GM23338 (cell line): ENCODE data around the gene NME2. TPM values are rescaled to one million over a fixed set of nuclear protein-coding genes. Genes with fewer than 3 reads are reported as not detected.
"Not testable (repeated sequence)": the region's sequence is repeated elsewhere in the genome, so short reads cannot be mapped to it uniquely, and the experiment has no call there.

Experiments
- ATAC-seq: fragments of 200-7000 bp; cut with Tn5 transposase; 3 replicates; pipeline ENCODE4 v1.9.1; 2020
- DNase-seq: peaks from one replicate; pipeline ENCODE4 v3.0.0-alpha.2; 2015; ENCODE audit warnings: low spot score
- H2AFZ ChIP-seq: fragments of 200-600 bp; sonication (generic); 2 replicates; pipeline ENCODE4 v1.8.0; 2016; ENCODE audit warnings: antibody characterized with exemption, mild to moderate bottlenecking, moderate library complexity
- H3F3A ChIP-seq: fragments of 200-600 bp; sonication (generic); replicated peaks from 2 replicates; pipeline ENCODE4 v1.8.0; 2017; ENCODE audit warnings: antibody characterized with exemption, mixed run types, low read depth
- H3K27ac ChIP-seq: fragments of 200-600 bp; sonication (generic); 2 replicates; pipeline ENCODE4 v1.6.1; 2016; ENCODE audit warnings: low read depth
- H3K27me3 ChIP-seq: fragments of 200-600 bp; sonication (generic); 2 replicates; pipeline ENCODE4 v1.8.0; 2016; ENCODE audit warnings: mild to moderate bottlenecking, mixed run types, moderate library complexity; ENCODE audit not compliant: insufficient read depth
- H3K36me3 ChIP-seq: fragments of 200-600 bp; sonication (generic); 2 replicates; pipeline ENCODE4 v1.8.0; 2016; ENCODE audit warnings: mild to moderate bottlenecking; ENCODE audit not compliant: insufficient read depth
- H3K4me1 ChIP-seq: fragments of 200-600 bp; sonication (generic); 2 replicates; pipeline ENCODE4 v1.8.0; 2016; ENCODE audit warnings: mild to moderate bottlenecking, moderate library complexity; ENCODE audit not compliant: insufficient read depth
- H3K4me2 ChIP-seq: fragments of 200-600 bp; sonication (generic); 2 replicates; pipeline ENCODE4 v1.7.1; 2017; ENCODE audit warnings: mixed run types
- H3K4me3 ChIP-seq: fragments of 200-600 bp; sonication (generic); 2 replicates; pipeline ENCODE4 v1.6.1; 2016; ENCODE audit warnings: mixed run types
- H3K79me2 ChIP-seq: fragments of 200-600 bp; sonication (generic); replicated peaks from 2 replicates; pipeline ENCODE4 v1.8.0; 2017; ENCODE audit warnings: mild to moderate bottlenecking; ENCODE audit not compliant: insufficient read depth
- H3K9me2 ChIP-seq: fragments of 200-600 bp; sonication (generic); 2 replicates; pipeline ENCODE4 v1.8.0; 2017; ENCODE audit not compliant: insufficient read depth
- H4K20me1 ChIP-seq: fragments of 200-600 bp; sonication (generic); replicated peaks from 2 replicates; pipeline ENCODE4 v1.8.0; 2017; ENCODE audit warnings: mild to moderate bottlenecking; ENCODE audit not compliant: insufficient read depth
- H3K27ac Mint-ChIP-seq: 2 replicates; pipeline ENCODE4 v1.8.0; 2020; ENCODE audit warnings: inconsistent platforms, mild to moderate bottlenecking, moderate library complexity, mixed read lengths
- H3K27me3 Mint-ChIP-seq: 3 replicates; pipeline ENCODE4 v1.8.0; 2022; ENCODE audit warnings: low read depth, mild to moderate bottlenecking, moderate library complexity, mixed read lengths, inconsistent platforms; ENCODE audit not compliant: insufficient read depth, poor library complexity
- H3K36me3 Mint-ChIP-seq: 3 replicates; pipeline ENCODE4 v1.8.0; 2021; ENCODE audit warnings: low read depth, mild to moderate bottlenecking, inconsistent platforms, moderate library complexity, mixed read lengths
- H3K4me1 Mint-ChIP-seq: 3 replicates; pipeline ENCODE4 v1.8.0; 2020; ENCODE audit warnings: mild to moderate bottlenecking, inconsistent platforms, mixed read lengths
- H3K4me3 Mint-ChIP-seq: 3 replicates; pipeline ENCODE4 v1.8.0; 2021; ENCODE audit warnings: moderate library complexity, mild to moderate bottlenecking, inconsistent platforms, mixed read lengths
- H3K9me3 Mint-ChIP-seq: 3 replicates; pipeline ENCODE4 v1.8.0; 2020; ENCODE audit warnings: moderate library complexity, mild to moderate bottlenecking, inconsistent platforms, mixed read lengths
- CREB1 ChIP-seq: fragments of 250-450 bp; sonication (Bioruptor Pico); IDR thresholded peaks from 2 replicates; pipeline ENCODE4 v1.5.0; 2020; ENCODE audit warnings: low read depth, mild to moderate bottlenecking, moderate library complexity
- EZH2phosphoT487 ChIP-seq: fragments of 200-600 bp; sonication (generic); IDR thresholded peaks from one replicate; pipeline ENCODE4 v1.8.1; 2018; ENCODE audit warnings: antibody characterized with exemption; ENCODE audit not compliant: unreplicated experiment
- JUNB ChIP-seq: IDR thresholded peaks from one replicate; pipeline ENCODE4 v1.6.1; 2016; ENCODE audit warnings: antibody characterized with exemption; ENCODE audit not compliant: unreplicated experiment
- POLR2AphosphoS5 ChIP-seq: IDR thresholded peaks from 2 replicates; pipeline ENCODE4 v1.6.1; 2016; ENCODE audit warnings: antibody characterized with exemption, low read depth
- STAT1 ChIP-seq: IDR thresholded peaks from one replicate; pipeline ENCODE4 v1.6.1; 2016; ENCODE audit warnings: antibody characterized with exemption; ENCODE audit not compliant: unreplicated experiment
- ZNF114 ChIP-seq: fragments of 250-450 bp; sonication (Bioruptor Pico); IDR thresholded peaks from 2 replicates; pipeline ENCODE4 v1.5.0; 2020; ENCODE audit warnings: mild to moderate bottlenecking, moderate library complexity
- polyA plus RNA-seq: library from polyadenylated mRNA; unstranded; fragments of >200 nt; fragmentation: Nextera tagmentation; extraction: Ambion mirVana; gene quantifications from 2 replicates; pipeline ENCODE4 v1.2.1, GENCODE V29; 2016
- total RNA-seq: library from RNA; depleted of rRNA; stranded (reverse); fragments of >200 nt; shearing (Covaris generic); gene quantifications from 2 replicates; pipeline ENCODE4 v1.2.3, GENCODE V29; 2014
- TF ChIP-seq, protein P1 (sequence below): IDR thresholded peaks from 2 replicates; pipeline ENCODE4 v1.6.1; 2016; ENCODE audit warnings: antibody characterized with exemption

Gene NME2
- total and polyA plus RNA-seq, 2 experiments from 2014 or later, result 667 to 939 TPM

DNA sequence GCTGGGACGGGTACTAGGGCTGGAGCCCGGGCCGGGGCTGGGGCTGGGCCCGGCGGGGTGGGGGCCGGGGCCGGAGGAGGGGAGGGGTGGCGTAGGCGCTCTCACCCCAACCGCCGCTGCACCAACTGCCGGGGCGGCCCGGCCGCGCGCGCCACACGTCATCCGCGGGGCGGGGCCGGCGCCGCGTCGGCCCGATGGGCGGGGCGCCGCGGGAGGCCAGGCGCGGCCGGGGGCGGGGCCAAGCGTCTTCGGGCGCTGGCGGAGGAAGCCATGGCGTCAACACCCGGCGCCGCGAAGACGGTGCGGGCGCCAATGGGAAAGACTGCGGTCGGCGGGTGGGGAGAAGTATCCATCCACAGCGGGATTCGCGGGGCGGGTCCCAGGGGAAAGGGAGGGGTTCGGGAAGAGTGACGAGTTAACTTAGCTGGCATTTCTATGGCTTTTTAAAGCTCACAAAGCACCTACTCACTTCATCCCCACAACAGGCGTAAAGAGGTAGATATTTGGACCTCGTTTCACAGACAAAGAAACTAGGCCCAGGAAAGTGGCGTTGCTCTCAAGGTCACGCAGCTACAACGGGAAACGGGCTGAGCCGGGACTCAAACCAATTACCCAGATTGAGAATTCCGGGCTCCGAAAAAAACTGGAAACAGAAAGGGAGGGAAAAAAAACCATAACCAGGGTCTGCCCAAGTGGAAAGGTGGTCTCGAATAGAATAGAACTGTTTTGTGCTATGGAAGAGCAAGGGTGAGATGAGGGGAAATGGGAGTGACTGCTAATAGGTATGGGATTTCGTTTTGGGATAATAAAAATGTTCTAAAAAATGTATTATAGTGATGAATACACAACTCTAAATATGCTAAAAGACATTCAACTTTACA lies 45.2 kb upstream of the NME2 start, which contains the start of gene SPAG9:
Gene SPAG9, minus strand, starts transcription at position 130 of the 881 bp plus-strand sequence. CDS start 212 bp downstream, outside the sequence.
- no peaks in the 10 kb centered on the region for H3K27me3 ChIP-seq
- no peaks in the 10 kb centered on the region for H3K36me3 ChIP-seq
- H3K9me2 ChIP-seq, result no peaks in the 10 kb centered on the region
- no peaks in the 10 kb centered on the region; the same call in 1 of the 2 replicates for H3F3A ChIP-seq
- H2AFZ ChIP-seq, result peak within 1 kb of the TSS; percentile 84
- peaks cover 20% of the 10 kb centered on the region for H3K4me1 ChIP-seq
- H3K4me3 ChIP-seq, result peak within 1 kb of the TSS; percentile 99
- peaks cover 38% of the 10 kb centered on the region for H3K79me2 ChIP-seq
- H4K20me1 ChIP-seq, result peaks cover 13% of the 10 kb centered on the region
- no peaks in the 10 kb centered on the region for H3K9me3 Mint-ChIP-seq
- DNase-seq (peak; percentile 96), ATAC-seq (peak; percentile 75)
- H3K27ac Mint-ChIP-seq, result peak within 1 kb of the TSS; percentile 100
- H3K4me1 Mint-ChIP-seq, result peaks cover 20% of the 10 kb centered on the region
- peaks cover 1% of the 10 kb centered on the region for H3K27me3 Mint-ChIP-seq
- H3K4me2 ChIP-seq, result peak within 1 kb of the TSS; percentile 88
- H3K4me3 Mint-ChIP-seq, result peak within 1 kb of the TSS; percentile 95
- TF ChIP-seq POLR2AphosphoS5, result peak; percentile 41
- no peak for TF ChIP-seq JUNB
- peak; percentile 93 for TF ChIP-seq CREB1 (CRISPR knock-in tag)
- no peaks in the 10 kb centered on the region for H3K36me3 Mint-ChIP-seq
- peak within 1 kb of the TSS; percentile 98 for H3K27ac ChIP-seq

DNA sequence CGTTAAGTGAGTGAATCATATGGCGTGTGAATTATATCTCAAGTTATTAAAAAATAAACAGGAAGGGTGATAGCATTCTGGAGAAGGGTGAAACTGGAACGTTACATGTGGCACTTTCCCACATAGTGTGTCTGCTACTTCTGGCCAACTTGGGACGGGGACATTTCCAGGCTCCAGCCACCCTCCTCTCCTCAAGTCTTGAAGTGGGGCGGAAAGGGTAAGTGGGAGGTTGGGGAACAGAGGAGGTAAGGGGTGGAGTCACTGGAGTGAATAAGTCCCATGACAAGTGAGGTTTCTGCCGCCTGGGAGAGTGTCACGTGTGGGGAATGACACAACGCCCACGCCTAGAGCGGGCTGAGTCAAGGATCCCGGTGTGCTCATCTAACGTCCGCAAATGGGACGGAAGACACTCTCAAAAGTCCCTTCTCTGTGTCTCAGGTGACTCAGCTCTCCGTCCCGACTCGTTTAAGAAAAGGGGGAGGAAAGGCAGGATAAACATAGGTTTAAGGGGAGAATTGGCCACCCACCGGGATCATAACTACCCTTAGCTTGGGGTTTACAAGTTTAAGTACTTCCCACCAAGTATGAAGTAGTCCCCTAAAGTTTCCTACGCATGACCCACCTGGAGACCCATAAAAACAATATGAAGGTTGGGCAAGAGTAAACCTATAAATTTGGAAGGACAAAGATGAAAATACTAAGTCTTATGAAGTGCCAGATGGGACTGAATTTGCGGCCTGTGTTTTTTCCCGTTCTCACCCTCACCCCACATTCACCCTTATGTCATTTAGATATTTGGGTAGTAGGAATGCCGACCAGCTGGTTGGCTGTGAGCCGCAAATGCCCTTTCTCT lies 44.4 kb upstream of the NME2 start:
- H3K27me3 Mint-ChIP-seq, result peaks cover 1% of the 10 kb centered on the region
- H3K4me1 Mint-ChIP-seq, result peaks cover 20% of the 10 kb centered on the region
- peak overlapping the region; percentile 88 for H3K4me2 ChIP-seq
- peak overlapping the region; percentile 84 for H2AFZ ChIP-seq
- H3K9me3 Mint-ChIP-seq, result no peaks in the 10 kb centered on the region
- H3K27me3 ChIP-seq, result no peaks in the 10 kb centered on the region
- H3K27ac ChIP-seq, result peak overlapping the region; percentile 98
- H3K36me3 ChIP-seq, result no peaks in the 10 kb centered on the region
- H3K79me2 ChIP-seq, result peaks cover 29% of the 10 kb centered on the region
- peaks cover 10% of the 10 kb centered on the region for H4K20me1 ChIP-seq
- peak overlapping the region; percentile 95 for H3K4me3 Mint-ChIP-seq
- peak; percentile 35 for ATAC-seq
- TF ChIP-seq ZNF114 (CRISPR knock-in tag) (no peak), STAT1 (no peak), EZH2phosphoT487 (no peak), CREB1 (CRISPR knock-in tag) (0 out of 2 replicates have a peak, but pooled peaks have one; percentile 47), JUNB (no peak)
- TF ChIP-seq, protein P1, sequence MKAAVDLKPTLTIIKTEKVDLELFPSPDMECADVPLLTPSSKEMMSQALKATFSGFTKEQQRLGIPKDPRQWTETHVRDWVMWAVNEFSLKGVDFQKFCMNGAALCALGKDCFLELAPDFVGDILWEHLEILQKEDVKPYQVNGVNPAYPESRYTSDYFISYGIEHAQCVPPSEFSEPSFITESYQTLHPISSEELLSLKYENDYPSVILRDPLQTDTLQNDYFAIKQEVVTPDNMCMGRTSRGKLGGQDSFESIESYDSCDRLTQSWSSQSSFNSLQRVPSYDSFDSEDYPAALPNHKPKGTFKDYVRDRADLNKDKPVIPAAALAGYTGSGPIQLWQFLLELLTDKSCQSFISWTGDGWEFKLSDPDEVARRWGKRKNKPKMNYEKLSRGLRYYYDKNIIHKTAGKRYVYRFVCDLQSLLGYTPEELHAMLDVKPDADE, result no peak
- peak; percentile 82 for DNase-seq
- peak overlapping the region; percentile 66 for H3K4me3 ChIP-seq
- H3K36me3 Mint-ChIP-seq, result no peaks in the 10 kb centered on the region
- H3K4me1 ChIP-seq, result peaks cover 20% of the 10 kb centered on the region
- H3K27ac Mint-ChIP-seq, result peak overlapping the region; percentile 100
- no peaks in the 10 kb centered on the region for H3K9me2 ChIP-seq
- no peaks in the 10 kb centered on the region; the same call in 1 of the 2 replicates for H3F3A ChIP-seq

DNA sequence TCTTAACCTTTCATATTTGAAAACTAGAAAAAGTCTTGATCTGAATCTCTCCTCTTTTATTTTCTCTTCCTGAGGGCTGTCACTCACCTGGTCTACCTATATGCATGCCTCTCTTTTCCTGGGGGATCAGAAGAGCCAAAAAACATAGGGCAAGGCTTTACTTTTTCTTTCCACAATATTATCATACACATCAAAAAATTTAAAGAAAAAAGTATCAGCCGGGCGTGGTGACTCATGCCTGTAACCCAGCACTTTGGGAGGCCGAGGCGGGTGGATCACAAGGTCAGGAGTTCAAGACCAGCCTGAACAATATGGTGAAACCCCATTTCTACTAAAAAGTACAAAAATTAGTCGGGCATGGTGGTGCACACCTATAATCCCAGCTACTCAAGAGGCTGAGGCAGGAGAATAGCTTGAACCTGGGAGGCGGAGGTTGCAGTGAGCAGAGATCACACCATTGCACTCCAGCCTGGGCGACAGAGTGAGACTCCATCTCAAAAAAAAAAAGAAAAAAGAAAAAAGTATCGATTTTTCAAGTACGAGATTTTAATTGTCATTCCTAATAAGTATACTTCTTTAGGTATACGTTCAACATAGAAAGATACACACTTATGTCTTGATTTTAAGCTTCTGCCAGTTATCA lies 43.6 kb upstream of the NME2 start:
- Mint-ChIP-seq H3K4me1 (peaks cover 20% of the 10 kb centered on the region), H3K4me3 (peak overlapping the region; percentile 95), H3K27ac (peak overlapping the region; percentile 100)
- not testable (repeated sequence) for H3K36me3 Mint-ChIP-seq, H3F3A ChIP-seq, H3K27me3 ChIP-seq, ATAC-seq, H3K36me3 ChIP-seq, DNase-seq, H3K27me3 Mint-ChIP-seq, H3K9me2 ChIP-seq, H3K9me3 Mint-ChIP-seq, H4K20me1 ChIP-seq
- peak overlapping the region; percentile 84; the same call in 1 of the 2 replicates for H2AFZ ChIP-seq
- H3K4me2 ChIP-seq, result peak overlapping the region; percentile 88
- peak overlapping the region; percentile 98; the same call in 1 of the 2 replicates for H3K27ac ChIP-seq
- H3K79me2 ChIP-seq, result peaks cover 22% of the 10 kb centered on the region
- peak overlapping the region; percentile 66 for H3K4me3 ChIP-seq
- H3K4me1 ChIP-seq, result peaks cover 20% of the 10 kb centered on the region
